Smooth muscle cell (in vitro differentiated cells): ENCODE measurements around the gene LRP3. TPM values are rescaled to one million over a fixed set of nuclear protein-coding genes. Genes with fewer than 3 reads are reported as not detected.

Source experiments
- DNase-seq: peaks from one replicate; lab custom pipeline; 2025; ENCODE audit not compliant: unreplicated experiment; lab: John Stamatoyannopoulos, UW
- H2AFZ ChIP-seq: fragments of 200-600 bp; sonication (generic); 2 replicates; pipeline ENCODE4 v1.6.0; 2016; ENCODE audit warnings: antibody characterized with exemption, low read depth, mild to moderate bottlenecking
- H3F3A ChIP-seq: fragments of 200-600 bp; sonication (generic); 2 replicates; pipeline ENCODE4 v1.6.0; 2017; ENCODE audit warnings: antibody characterized with exemption, low read depth
- H3K27ac ChIP-seq: fragments of 200-600 bp; sonication (generic); 2 replicates; pipeline ENCODE4 v1.5.1; 2016; ENCODE audit warnings: low read depth, mild to moderate bottlenecking
- H3K27me3 ChIP-seq: fragments of 200-600 bp; sonication (generic); 2 replicates; pipeline ENCODE4 v1.6.1; 2016; ENCODE audit warnings: low read depth, mild to moderate bottlenecking
- H3K36me3 ChIP-seq: fragments of 200-600 bp; sonication (generic); 2 replicates; pipeline ENCODE4 v1.5.1; 2016; ENCODE audit warnings: low read depth
- H3K4me1 ChIP-seq: fragments of 200-600 bp; sonication (generic); 2 replicates; pipeline ENCODE4 v1.5.1; 2016; ENCODE audit warnings: low read depth
- H3K4me2 ChIP-seq: fragments of 200-600 bp; sonication (generic); 2 replicates; pipeline ENCODE4 v1.6.0; 2016; ENCODE audit warnings: mild to moderate bottlenecking
- H3K4me3 ChIP-seq: fragments of 200-600 bp; sonication (generic); 2 replicates; pipeline ENCODE4 v1.5.1; 2016; ENCODE audit warnings: mild to moderate bottlenecking
- H3K79me2 ChIP-seq: fragments of 200-600 bp; sonication (generic); 2 replicates; pipeline ENCODE4 v1.6.0; 2016; ENCODE audit warnings: low read depth, mild to moderate bottlenecking
- H3K9ac ChIP-seq: fragments of 200-600 bp; sonication (generic); 2 replicates; pipeline ENCODE4 v1.6.0; 2016; ENCODE audit warnings: low read depth
- H3K9me3 ChIP-seq: fragments of 200-600 bp; sonication (generic); replicated peaks from 2 replicates; pipeline ENCODE4 v1.5.1; 2016; ENCODE audit warnings: low read depth
- H4K20me1 ChIP-seq: fragments of 200-600 bp; sonication (generic); 2 replicates; pipeline ENCODE4 v1.6.0; 2016; ENCODE audit warnings: low read depth
- whole genome bisulfite sequencing: methylation state at CpG from one replicate; pipeline ENCODE4 v1.1.7; 2016; ENCODE audit warnings: low lambda C conversion rate; 5-methylcytosine and 5-hydroxymethylcytosine counted together
- polyA plus RNA-seq: library from polyadenylated mRNA; unstranded; fragments of >200 nt; fragmentation: Nextera tagmentation; extraction: Ambion mirVana; gene quantifications from 2 replicates; pipeline ENCODE4 v1.2.1, GENCODE V29; 2016
- total RNA-seq: library from RNA; depleted of rRNA; stranded (reverse); fragments of >200 nt; gene quantifications from 2 replicates; pipeline ENCODE4 v1.2.3, GENCODE V29; 2014
- TF ChIP-seq, protein P1 (sequence below): fragments of 200-600 bp; sonication (generic); IDR thresholded peaks from 2 replicates; pipeline ENCODE4 v1.5.1; 2017; ENCODE audit warnings: borderline replicate concordance, mild to moderate bottlenecking, antibody characterized with exemption; ENCODE audit not compliant: insufficient read depth, poor library complexity, severe bottlenecking

LRP3 gene
- total and polyA plus RNA-seq, 2 experiments from 2014 or later: 13.5 to 30.5 TPM

GRCh38 chr19:33248104-33248503, 54.0 kb downstream of the LRP3 start:
- H3K4me3 ChIP-seq: no peak overlapping the region
- WGBS: 97% methylated on average over 8 of the region's 8 CpGs
- H3K79me2 ChIP-seq: no peaks in the 10 kb centered on the region
- no peaks in the 10 kb centered on the region for H3F3A ChIP-seq
- no peak overlapping the region for H3K9ac ChIP-seq
- no peaks in the 10 kb centered on the region for H4K20me1 ChIP-seq
- H2AFZ ChIP-seq: no peak overlapping the region
- H3K4me1 ChIP-seq: no peaks in the 10 kb centered on the region
- TF ChIP-seq, protein P1, sequence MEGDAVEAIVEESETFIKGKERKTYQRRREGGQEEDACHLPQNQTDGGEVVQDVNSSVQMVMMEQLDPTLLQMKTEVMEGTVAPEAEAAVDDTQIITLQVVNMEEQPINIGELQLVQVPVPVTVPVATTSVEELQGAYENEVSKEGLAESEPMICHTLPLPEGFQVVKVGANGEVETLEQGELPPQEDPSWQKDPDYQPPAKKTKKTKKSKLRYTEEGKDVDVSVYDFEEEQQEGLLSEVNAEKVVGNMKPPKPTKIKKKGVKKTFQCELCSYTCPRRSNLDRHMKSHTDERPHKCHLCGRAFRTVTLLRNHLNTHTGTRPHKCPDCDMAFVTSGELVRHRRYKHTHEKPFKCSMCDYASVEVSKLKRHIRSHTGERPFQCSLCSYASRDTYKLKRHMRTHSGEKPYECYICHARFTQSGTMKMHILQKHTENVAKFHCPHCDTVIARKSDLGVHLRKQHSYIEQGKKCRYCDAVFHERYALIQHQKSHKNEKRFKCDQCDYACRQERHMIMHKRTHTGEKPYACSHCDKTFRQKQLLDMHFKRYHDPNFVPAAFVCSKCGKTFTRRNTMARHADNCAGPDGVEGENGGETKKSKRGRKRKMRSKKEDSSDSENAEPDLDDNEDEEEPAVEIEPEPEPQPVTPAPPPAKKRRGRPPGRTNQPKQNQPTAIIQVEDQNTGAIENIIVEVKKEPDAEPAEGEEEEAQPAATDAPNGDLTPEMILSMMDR: no peak
- H3K27me3 ChIP-seq: no peaks in the 10 kb centered on the region
- no peak overlapping the region for H3K4me2 ChIP-seq
- no peak for DNase-seq
- no peaks in the 10 kb centered on the region for H3K9me3 ChIP-seq
- no peaks in the 10 kb centered on the region for H3K36me3 ChIP-seq
- H3K27ac ChIP-seq: no peak overlapping the region

GRCh38 chr19:33248553-33248953, 54.4 kb downstream of the LRP3 start:
- no peaks in the 10 kb centered on the region for H3K4me1 ChIP-seq
- H3K9me3 ChIP-seq: no peaks in the 10 kb centered on the region
- H3K9ac ChIP-seq: no peak overlapping the region
- H3K27me3 ChIP-seq: no peaks in the 10 kb centered on the region
- WGBS: 62% methylated on average over 11 of the region's 11 CpGs
- H3K79me2 ChIP-seq: no peaks in the 10 kb centered on the region
- no peaks in the 10 kb centered on the region for H3F3A ChIP-seq
- H3K36me3 ChIP-seq: no peaks in the 10 kb centered on the region
- no peaks in the 10 kb centered on the region for H4K20me1 ChIP-seq
- no peak overlapping the region for H3K4me2 ChIP-seq
- DNase-seq: no peak
- H3K4me3 ChIP-seq: no peak overlapping the region
- H3K27ac ChIP-seq: no peak overlapping the region
- TF ChIP-seq, protein P1: no peak
- no peak overlapping the region for H2AFZ ChIP-seq

DNA sequence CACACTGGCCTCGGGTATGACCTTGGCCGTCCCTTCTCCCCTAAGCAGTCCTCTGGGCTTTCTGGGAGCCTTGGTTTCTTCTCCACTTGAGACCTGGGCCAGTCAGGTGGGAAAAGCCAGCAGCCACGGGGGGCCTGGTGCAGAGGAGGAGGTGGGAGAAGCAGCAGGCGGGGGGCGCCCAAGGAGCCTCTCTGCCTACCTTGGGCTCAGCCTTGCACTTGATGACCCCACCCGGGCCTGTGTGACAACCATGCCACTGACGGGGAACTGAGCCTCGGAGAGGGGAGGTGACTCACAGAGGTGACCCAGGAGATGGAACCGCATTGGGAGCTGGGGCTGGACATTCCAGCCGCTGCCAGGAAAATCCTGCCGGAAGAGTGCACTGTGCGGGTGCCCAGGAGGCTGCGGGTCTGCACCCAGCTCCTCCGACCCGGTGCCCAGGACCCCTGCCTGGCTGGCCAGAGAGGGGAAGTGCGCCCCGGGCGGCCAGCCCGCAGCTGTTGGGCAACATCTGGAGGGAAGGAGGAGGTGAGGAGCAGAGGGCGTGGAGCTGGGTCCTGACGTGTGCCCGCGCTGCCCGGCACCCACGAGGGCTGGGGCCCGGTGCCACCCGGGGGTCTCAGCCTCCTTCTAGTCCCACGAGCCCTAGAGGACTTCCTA, 55.0 kb downstream of the LRP3 start:
- no peak for DNase-seq
- no peaks in the 10 kb centered on the region for H3F3A ChIP-seq

More for the DNA sequence above, 55.0 kb downstream of the LRP3 start:
- no peak overlapping the region for H3K27ac ChIP-seq
- H3K27me3 ChIP-seq: no peaks in the 10 kb centered on the region
- no peak overlapping the region for H3K4me3 ChIP-seq
- no peak overlapping the region for H3K9ac ChIP-seq
- no peaks in the 10 kb centered on the region for H3K4me1 ChIP-seq
- WGBS: 77% methylated on average over 20 of the region's 28 CpGs
- no peaks in the 10 kb centered on the region for H3K79me2 ChIP-seq
- no peak overlapping the region for H2AFZ ChIP-seq
- TF ChIP-seq, protein P1: no peak
- no peaks in the 10 kb centered on the region for H3K36me3 ChIP-seq
- H3K4me2 ChIP-seq: no peak overlapping the region
- no peaks in the 10 kb centered on the region for H4K20me1 ChIP-seq
- H3K9me3 ChIP-seq: no peaks in the 10 kb centered on the region
